ELF-1 (cell line): ENCODE results near the gene ELK4.
A peak's percentile ranks its signal among the peaks of the same experiment; 100 is the strongest.

Experiments used
- DNase-seq: peaks from one replicate; pipeline ENCODE4 v3.0.0-alpha.2; 2016; ENCODE audit warnings: low read depth, low spot score

Gene ELK4

DNA sequence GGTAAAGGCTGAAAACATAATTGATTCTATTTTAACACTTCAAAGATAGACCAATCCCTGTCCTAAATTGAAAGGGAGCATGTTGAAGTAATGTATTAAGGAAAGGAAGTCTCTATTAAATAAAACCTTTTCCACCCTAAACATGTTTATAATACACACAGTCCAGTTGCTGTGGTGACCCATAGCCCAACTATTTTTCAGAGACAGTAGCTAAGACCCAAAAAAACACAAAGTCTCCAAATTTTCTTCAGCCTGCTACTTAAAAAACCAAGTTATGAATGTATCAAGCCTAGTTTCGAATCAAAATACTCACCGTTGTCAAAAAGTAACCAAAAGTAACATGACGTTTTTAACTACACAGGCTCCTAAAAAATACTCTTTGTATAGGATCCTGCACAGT, 1.6 kb downstream of the ELK4 start:
- DNase-seq = no peak

DNA sequence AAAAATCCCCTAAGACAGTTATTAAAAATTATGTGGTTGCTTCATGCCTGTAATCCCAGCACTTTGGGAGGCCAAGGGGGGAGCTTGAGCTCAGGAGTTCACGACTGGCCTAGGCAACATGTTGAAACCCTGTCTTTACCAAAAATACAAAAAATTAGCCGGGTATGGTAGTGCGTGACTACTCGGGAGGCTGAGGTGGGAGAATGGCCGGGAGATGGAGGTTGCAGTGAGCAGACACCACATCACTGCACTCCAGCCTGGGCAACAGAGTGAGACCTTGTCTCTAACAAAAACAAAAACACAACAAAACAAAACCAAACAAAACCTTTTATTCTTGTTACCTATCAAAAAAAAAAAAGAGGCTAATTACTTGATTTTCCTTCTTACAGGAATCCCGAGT, 2.1 kb downstream of the ELK4 start:
- no peak for DNase-seq

DNA sequence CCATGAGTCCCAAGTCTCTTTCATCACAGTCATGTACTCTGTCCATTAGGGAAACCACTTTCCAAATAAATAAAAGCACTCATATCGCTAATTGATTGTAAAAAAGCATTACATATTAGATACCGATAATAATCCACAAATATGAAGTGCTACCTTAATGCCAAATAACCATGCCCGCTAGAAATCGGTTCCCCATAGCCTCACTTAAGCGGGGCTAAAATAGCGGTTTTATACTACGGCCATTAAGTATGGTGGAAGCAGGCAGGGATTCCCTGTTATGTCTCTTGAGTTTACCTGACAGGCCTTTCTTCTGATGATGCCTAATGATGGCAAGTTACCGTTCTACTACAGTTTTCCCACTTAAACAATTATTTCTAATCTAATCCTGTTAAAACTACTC, 3.9 kb downstream of the ELK4 start:
- DNase-seq = no peak

DNA sequence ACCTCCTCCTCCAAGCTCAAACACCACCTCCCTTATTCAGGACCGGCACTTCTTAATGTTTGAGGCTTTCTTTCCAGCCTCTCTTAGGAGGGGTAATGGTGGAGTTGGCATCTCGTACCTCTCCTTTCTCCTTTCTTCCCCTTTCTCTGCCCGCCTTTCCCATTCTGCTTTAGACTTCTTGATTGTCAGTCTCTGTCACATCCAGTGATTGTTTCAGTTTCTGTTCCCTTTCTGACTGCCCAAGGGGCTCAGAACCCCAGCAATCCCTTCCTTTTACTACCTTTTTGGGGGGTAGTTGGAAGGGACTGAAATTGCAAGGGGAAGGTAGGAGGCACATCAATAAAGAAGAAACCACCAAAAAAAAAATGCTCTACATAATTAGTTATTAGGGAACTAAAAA, 5.6 kb downstream of the ELK4 start:
- no peak for DNase-seq

DNA sequence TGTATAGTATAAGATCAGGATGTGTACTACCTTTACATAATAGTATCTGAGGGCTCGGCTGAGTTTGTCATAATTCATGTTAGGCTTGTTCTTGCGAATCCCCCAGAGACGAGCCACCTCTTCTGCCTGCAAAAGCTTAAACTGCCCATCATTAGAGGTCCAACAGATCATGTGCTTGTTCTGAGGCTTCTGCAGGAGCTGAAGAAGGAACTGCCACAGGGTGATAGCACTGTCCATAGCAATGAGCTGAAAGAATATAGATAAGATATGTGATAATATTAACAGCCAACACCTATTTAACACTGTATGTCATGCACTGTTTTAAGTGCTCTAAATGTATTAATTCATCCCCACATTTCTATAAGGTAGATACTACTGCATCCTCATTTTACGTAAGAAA, 8.2 kb downstream of the ELK4 start:
- DNase-seq = no peak

DNA sequence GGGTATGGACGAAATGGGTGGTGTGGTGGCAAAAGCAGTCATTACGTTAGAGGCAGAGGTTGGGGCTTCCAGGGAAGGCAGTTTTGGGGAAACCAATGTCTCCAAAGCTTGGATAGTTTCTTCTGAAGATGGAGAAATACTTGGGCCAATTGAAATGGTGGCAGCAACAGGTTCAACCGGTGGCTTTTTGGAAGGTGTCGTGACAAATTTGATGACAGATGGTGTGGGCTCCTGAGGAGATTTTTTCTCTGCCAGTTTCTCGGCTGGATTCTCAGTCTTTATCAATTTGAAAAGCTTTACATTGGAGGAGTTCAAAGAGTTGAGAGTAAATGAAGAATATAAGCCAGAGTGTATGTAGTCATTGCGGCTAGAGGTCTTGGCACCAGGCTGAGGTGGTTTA, 11.5 kb downstream of the ELK4 start:
- DNase-seq = no peak

DNA sequence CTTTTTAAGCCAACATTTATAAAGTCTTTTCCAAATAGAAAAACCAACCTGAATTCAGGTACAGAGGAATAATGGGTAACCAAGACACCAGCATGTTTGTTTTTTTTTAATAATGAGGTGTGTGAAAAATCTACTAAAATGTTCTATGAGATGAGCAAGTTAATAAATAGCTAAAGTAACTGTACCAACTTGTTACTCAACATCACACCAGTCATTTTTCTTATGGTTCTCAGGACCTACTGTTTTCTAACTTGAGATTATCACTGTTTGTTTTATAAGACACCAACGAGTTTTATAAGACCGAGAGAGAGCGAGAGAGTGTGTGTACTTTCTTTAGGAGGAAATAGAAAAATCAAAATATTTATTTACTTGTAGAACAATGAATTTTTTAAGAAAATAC, 12.4 kb downstream of the ELK4 start:
- DNase-seq = no peak

DNA sequence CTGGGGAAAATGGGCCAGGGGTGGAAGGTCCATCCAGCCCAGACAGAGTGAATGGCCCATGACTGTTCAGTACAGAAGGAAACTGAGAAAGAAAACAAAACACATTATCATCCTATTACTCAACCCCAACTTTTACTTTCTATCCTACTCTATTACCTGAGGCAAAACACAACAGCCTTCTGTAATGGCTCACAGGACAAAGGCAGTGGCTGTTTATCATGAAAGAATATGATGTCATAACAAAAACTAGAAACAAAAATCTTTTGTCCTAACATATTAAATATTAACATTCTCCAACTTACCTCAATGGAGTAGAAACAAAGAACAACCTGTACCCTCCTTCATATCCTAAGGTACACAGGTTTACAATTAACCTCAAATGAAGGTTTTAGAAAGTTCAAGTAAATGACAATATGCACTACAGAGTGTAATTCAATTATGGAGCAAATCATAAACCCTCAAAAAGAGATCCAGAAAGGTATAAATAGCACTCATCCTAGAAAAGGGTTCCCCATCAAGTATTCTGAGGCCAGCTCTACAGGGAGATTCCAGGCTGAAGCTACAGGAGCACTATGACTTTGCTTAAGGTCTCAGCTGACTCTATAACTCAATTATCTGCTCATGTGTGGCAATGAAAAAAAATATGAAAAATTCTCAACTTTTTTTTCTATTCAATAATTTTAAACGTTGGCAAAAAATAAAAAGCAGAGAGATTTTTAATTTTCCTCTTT, 15.1 kb downstream of the ELK4 start:
- DNase-seq = no peak

DNA sequence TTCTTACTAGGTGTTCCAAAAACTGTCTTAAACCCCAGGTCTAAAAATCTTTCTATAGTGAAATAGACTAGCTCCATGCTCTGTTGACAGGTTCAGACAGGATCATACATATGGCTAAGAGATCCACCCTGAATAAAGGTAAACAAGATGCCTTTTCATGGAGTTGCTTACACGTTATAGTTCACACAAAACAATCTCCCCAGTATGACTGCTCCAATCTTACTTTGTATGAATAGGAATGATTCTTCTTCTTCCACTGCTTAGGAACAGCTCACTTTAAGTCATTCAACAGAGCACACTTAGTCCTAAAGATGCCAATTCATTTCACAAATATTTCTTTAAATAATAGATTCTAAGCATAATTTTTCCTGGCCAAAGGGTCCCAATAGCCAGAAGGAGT, 16.0 kb downstream of the ELK4 start:
- no peak for DNase-seq

DNA sequence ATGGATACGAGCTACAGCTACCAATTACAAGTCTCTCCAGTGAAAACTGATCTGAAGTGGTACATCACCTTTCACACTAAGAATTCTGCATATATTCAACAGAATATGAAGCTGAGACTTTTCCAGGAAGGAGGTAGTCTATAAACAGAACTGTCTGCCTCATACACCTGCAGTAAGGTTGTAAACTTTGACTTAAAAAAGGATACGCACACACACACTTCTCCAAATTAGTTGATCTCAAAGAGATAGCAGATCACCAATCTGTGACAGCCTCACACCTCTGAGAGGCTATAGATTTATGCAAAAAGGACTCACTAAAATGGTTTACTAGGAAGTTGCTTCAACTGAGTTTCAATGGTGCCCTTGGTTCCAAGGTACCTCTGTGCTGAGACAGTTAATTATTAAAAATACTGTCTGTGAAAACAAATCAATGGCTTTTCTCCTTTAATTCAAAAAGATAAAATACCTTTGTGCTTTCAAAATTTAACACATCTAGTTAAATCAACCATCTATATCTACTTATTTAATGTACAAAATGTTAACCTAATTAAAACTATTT, 17.9 kb downstream of the ELK4 start:
- no peak for DNase-seq

DNA sequence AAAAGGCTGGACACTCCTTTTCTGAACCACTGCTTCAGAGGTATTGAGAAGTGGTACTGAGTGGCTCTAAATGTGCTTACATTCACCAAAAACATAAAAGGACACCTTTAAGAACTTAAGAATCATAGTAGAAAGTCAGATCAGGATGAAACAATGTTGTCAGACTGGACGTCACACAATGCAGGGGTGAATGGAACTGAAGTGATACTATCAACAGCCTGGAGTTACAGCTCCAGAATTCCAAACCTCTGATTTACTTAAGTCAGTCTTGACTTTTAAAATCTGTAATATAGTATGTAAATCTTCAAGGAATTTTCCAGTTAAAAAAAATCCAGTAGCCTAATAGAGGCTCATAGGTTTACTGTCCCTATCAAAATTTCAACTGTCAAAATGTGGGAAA, 19.3 kb downstream of the ELK4 start:
- DNase-seq = no peak

DNA sequence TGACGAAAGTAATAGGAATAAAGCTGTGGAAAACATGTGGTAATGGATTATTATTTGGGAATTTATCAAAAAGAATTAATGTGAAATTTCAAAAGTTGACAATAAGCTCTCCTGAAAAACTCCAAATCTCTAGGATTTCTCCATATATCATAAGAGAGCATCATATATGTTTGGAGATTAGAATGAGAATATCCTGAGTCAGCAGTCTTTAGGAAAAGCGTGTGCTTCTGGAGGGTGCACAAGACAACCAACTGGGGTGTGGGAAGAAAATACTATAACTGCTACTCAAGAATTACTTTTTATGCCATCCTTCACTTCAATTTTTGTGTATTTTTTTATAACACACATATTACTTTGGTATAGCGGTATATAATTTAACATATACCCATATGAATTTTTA, 19.7 kb downstream of the ELK4 start:
- no peak for DNase-seq

DNA sequence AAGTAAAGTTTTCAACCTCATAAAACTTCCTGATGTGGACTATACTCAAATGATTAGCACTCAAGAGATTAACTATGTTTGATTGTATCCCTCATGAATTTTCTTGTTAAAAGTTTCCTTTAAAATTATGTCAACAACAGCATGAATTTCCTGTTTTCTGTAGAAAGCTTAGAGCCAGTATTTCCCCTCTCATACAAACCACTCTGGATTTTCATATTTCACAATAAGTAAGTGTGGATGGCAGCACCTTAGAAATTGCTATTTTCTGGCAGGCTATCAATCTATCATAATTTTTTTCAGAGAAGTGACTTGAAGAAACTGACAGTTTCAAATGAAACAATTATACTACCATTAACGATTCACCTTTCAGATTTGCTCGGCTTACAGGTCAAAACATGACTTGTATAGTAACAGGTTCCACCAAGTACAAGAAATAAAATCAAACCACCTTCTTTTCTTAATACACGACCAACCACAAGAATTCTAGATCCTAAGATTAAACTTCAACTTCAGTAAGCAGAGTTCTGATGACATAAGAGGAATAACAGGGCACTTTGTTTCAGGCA, 20.8 kb downstream of the ELK4 start:
- no peak for DNase-seq

DNA sequence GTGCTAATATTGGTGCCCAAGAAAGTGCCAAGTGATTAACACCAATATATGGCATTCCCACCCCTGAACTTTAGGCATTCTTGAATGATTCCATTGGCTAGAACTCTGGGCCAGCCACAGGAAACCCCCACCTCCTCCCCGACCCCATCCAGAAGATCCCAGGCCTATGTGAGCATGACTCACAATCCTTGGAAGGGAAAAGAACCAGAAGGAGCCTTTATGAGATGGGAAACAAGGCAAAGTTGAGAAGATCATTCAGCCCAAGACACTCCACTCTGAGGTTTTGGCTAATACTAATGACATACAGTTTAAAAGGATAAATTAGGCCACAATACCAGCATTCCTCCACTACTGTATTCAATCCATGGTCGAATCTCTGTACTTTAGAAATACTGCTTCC, 21.8 kb downstream of the ELK4 start:
- DNase-seq = peak; percentile 14

DNA sequence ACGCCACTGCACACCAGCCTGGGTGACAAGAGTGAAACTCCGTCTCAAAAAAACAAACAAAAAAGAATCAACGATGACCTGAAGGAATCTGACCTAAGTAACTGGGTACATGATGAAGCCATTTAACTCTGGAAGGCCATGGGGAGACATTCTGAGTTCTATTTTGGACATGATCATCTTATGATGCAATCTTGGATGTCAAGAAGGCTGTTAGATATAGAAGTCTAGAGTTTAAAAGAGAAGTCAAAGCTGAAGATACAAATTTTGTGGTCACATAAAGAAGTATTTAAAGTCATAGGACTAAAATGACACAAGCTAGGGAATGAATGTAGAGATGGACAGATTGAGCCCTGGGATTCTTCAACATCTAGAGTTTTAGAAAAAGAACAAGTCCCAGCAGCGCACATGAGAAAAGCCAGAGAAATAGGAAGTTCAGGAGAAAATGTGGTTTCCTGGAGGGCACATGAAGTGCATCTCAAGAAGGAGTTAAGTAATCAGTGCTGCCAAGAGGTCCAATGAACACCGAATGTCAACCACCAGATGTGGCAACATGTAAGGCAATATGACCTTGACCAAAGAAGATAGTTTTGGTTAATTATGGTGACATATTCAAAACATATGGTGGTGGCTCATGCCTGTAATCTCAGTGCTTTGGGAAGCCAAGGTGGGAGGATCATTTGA, 26.8 kb downstream of the ELK4 start:
- no peak for DNase-seq

DNA sequence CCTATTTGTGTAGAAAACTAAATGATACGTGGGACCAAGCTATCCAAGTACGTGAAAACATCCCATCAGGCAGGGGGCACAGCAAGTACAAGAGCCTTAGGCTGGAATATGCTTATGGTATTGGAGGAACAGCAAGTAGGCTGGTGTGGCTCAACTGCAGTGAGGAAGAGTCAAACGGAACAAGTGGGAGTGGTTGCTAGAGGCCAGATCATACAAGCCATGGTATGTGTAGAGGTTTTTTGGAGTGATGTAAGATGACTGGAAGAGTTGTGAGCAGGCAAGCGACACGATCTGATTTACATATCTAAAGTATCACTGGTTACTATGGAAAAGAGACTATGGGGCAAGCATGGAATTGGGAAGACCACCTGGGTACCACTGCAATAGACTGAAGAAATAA, 27.8 kb downstream of the ELK4 start:
- DNase-seq = no peak

DNA sequence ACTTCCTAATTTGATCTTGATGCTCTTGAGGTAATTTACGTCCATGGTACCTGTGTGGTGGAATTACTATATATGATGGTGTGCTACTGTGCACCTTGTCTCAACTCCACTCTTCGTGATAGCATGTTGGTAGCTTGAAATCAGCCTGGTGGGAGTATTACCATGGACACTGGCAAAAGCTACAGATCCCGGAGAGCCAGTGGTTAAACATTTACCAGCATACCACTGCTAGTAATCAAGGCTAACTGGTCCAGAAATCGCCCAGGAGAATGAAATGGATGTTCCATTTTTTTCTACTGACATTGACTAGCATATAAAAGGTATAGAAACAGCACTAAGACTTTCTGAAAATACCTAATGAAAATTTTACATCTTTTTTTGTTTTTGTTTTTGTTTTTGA, 30.6 kb downstream of the ELK4 start:
- DNase-seq = no peak

DNA sequence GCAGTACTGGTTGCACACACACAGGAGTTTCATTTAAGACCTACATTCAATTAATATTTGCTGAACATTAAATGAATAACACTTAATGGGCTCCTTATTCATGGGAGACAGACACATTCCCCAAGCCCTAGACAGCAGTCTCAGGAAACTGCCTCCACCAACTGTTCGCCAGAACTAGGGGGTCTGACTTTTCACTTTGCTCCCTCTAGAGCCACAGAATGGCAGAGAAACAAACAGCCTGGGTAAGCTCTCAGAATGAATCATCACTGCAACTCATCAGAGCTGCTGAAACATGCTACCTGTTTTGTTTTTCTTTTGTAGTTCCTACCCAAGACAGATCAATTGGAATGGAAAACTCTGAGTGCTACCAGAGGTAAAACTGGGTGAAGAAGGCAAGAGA, 31.7 kb downstream of the ELK4 start:
- DNase-seq = no peak

DNA sequence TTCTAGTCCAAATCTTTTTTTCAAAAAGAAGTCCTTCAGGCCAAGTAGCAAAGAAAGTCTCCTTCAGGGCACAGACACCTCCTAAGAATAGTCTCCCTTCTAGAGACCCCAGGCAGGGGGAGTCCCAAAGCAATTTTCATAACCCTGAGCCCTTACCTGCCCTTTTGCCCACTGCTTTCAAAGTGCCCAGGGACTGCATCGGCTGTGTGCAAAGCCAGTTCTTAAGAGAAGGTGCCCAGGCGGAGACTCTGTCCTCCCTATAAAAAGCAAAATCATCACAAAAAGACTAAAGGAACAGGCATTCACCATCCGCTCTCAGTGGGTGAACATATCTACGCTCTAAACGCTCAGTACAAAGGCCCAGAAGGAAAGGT, 32.2 kb downstream of the ELK4 start:
- no peak for DNase-seq

DNA sequence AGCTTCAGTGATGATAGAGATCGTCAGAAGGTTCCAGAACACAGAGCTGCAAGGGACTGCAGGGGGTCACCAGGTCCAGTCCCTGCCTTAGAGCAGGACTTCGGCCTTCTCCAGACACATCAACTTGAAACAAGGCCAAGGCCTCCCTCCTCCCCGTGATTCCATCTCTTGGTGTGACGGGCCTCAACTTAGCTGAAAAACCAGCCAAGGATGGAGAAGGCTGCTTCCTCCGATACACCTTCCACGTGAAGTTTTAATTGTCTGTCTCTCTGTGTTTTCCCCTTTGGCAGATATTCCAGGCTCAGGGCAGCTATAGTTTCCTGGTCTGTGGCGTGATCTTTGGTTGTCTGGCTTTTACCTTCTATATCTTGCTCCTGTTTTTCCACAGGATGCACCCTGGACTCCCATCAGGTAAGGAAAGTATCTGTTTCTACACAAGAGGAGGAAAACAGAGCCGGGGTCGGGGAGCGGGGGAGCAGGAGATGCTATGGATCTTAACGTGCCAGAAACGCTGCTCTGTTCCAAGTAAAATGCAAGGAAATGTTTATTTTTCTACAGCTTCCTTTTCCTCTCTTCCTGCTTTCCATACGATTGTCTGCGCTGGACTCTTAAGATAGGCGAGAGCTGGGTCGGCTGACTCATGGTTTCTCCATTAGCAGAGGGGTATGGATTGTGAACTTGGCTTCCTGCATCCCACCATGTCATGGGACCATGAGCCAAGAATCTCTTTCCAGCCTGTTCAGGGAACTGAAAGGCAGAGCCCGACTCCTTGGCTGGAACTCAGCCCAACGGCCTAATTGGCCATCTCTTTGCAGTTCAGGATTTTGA, 32.8 kb downstream of the ELK4 start:
- DNase-seq = no peak

DNA sequence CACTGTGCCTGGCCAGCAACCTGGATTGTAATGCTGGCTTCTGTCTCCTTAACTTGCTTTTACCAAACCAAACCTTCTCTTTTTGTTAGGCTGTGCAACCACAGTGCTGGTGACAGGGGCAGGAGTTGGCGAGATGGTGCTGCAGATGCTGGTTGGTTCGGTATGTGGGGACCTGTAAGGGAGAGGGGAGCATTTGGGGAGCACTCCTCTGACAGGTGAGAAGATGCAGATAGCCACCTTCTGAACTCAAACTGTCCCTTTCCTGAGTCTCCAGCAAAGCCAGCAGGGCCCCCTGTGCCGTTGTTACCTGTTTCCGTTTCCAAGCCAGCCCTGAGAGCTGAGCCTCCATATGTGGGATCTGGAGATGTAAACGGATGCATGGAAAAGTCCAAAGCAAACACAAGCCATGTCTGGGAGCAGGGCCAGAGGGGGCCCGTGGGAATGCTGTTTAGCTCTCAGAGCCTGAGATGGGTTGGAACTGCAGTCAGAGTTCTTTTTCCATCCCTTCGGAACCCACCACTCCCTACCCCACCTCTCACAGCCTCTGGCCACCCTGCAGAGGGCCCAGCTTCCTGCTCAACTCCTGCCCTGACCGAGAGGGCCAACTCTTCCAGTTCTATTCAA, 34.0 kb downstream of the ELK4 start:
- DNase-seq = no peak

DNA sequence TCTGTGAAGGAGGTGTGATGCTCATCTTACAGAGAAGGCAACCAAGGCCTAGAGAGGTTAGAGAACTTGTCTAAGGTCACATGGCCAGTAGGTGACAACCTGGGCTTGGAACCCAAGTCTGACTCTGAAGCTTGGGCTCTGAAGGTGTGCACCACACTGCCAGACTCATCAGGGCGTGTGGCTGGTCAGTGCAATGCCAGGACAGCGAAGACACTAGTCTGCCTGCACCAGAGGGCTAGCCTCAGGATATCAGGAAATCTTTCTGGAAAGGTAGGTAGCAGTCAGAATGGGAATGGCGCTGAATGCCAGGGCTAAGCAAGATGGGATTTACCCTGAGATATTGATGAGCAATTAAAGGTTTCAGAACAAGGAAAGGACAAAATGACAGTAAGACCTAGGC, 34.9 kb downstream of the ELK4 start:
- no peak for DNase-seq
